Natural killer cell treated with Interleukin-12 subunit alpha and Interleukin-12 subunit beta and Interleukin-15 and Interleukin-18, amount 100 ng/mL, for 72 hours (primary cell): ENCODE results near the gene EPAS1. TPM values are rescaled to one million over a fixed set of nuclear protein-coding genes. Genes with fewer than 3 reads are reported as not detected.
A peak's percentile ranks its signal among the peaks of the same experiment; 100 is the strongest.

Source experiments
- ATAC-seq, 2 donors: fragments of 150-1000 bp; cut with Tn5 transposase in 1 of 2; sonication (Bioruptor Pico), chemical (Tn5 transposase) in 1 of 2; 2 replicates each; pipeline ENCODE4 v1.10.0; 2021
- DNase-seq: peaks from one replicate; pipeline ENCODE4 v3.0.0; 2022; ENCODE audit warnings: low spot score
- H3K27ac Mint-ChIP-seq, 2 donors: 1 replicate in 1 of 2; 2 replicates in 1 of 2; pipeline ENCODE4 v1.8.0; 2022; ENCODE audit warnings: mixed read lengths in 2 of 2, mild to moderate bottlenecking in 1 of 2, moderate library complexity in 1 of 2
- H3K27me3 Mint-ChIP-seq, 2 donors: 1 replicate in 1 of 2; 2 replicates in 1 of 2; pipeline ENCODE4 v1.8.0; 2022; ENCODE audit warnings: mixed read lengths in 2 of 2
- H3K36me3 Mint-ChIP-seq: one replicate; pipeline ENCODE4 v1.8.0; 2022; ENCODE audit warnings: mixed read lengths
- H3K4me1 Mint-ChIP-seq, 2 donors: 1 replicate in 1 of 2; 2 replicates in 1 of 2; pipeline ENCODE4 v1.8.0; 2022; ENCODE audit warnings: low read depth in 2 of 2, mixed read lengths in 2 of 2, mild to moderate bottlenecking in 1 of 2
- H3K4me3 Mint-ChIP-seq: one replicate; pipeline ENCODE4 v1.8.0; 2022; ENCODE audit warnings: mixed read lengths
- H3K9me3 Mint-ChIP-seq: 2 replicates; pipeline ENCODE4 v1.8.0; 2022; ENCODE audit warnings: mixed read lengths
- total RNA-seq, 2 donors: library from RNA; stranded (reverse); gene quantifications; one replicate each; pipeline ENCODE4 v1.2.3, GENCODE V29; 2022

EPAS1 gene
- total RNA-seq: 10 to 100 TPM in 1 of 2 donors, 1 to 10 TPM in 1; 7.5 to 84.7 TPM

- Mint-ChIP-seq H3K27me3 (peaks cover 19 to 32% of the 10 kb centered on the region in 2 donors), H3K4me3 (peak within 1 kb of the TSS; percentile 82), H3K4me1 (peaks cover 9 to 21% of the 10 kb centered on the region in 2 donors), H3K9me3 (no peaks in the 10 kb centered on the region), H3K36me3 (peaks cover 4% of the 10 kb centered on the region), H3K27ac (peak within 1 kb of the TSS; percentile 54 to 75)
- DNase-seq: peak; percentile 93
- peak; percentile 96 to 97 for ATAC-seq
Measured at GRCh38 chr2:46296840-46297545, at the start of gene EPAS1. Gene EPAS1, plus strand, starts transcription at chr2:46297407. Its CDS starts 505 bp downstream, at chr2:46297912.

GRCh38 chr2:46248171-46248570 is 49.0 kb upstream of the EPAS1 start:
- ATAC-seq (no peak), DNase-seq (no peak)
- Mint-ChIP-seq H3K27ac (no peak overlapping the region), H3K36me3 (no peaks in the 10 kb centered on the region), H3K9me3 (no peaks in the 10 kb centered on the region), H3K4me1 (no peaks in the 10 kb centered on the region), H3K27me3 (peaks cover 13 to 25% of the 10 kb centered on the region in 2 donors), H3K4me3 (no peak overlapping the region)

GRCh38 chr2:46249654-46250053 is 47.6 kb upstream of the EPAS1 start:
- Mint-ChIP-seq H3K9me3 (no peaks in the 10 kb centered on the region), H3K36me3 (no peaks in the 10 kb centered on the region), H3K4me1 (no peaks in the 10 kb centered on the region), H3K4me3 (no peak overlapping the region), H3K27me3 (peaks cover 13 to 25% of the 10 kb centered on the region in 2 donors), H3K27ac (no peak overlapping the region)
- ATAC-seq (no peak), DNase-seq (no peak)

- no peaks in the 10 kb centered on the region for H3K4me1 Mint-ChIP-seq
- no peak overlapping the region for H3K27ac Mint-ChIP-seq
- H3K4me3 Mint-ChIP-seq: no peak overlapping the region
- H3K9me3 Mint-ChIP-seq: no peaks in the 10 kb centered on the region
- no peaks in the 10 kb centered on the region for H3K36me3 Mint-ChIP-seq
- DNase-seq: no peak
- H3K27me3 Mint-ChIP-seq: peaks cover 5 to 16% of the 10 kb centered on the region in 2 donors
- ATAC-seq: no peak
Measured at GRCh38 chr2:46252891-46253659, 44.1 kb upstream of the EPAS1 start.

GRCh38 chr2:46254474-46254873 is 42.7 kb upstream of the EPAS1 start:
- Mint-ChIP-seq H3K9me3 (no peaks in the 10 kb centered on the region), H3K27ac (no peak overlapping the region), H3K36me3 (no peaks in the 10 kb centered on the region), H3K4me3 (no peak overlapping the region), H3K27me3 (peaks cover 4 to 12% of the 10 kb centered on the region in 2 donors), H3K4me1 (peaks cover 6 to 7% of the 10 kb centered on the region in 2 donors)
- DNase-seq: no peak
- peak in 1 of 2 donors; percentile 24 for ATAC-seq

GRCh38 chr2:46256563-46257142 is 40.6 kb upstream of the EPAS1 start:
- Mint-ChIP-seq H3K27ac (no peak overlapping the region), H3K4me3 (no peak overlapping the region), H3K27me3 (no peaks in the 10 kb centered on the region), H3K4me1 (peaks cover 6 to 7% of the 10 kb centered on the region in 2 donors), H3K9me3 (no peaks in the 10 kb centered on the region), H3K36me3 (no peaks in the 10 kb centered on the region)
- ATAC-seq: no peak
- no peak for DNase-seq

- H3K4me3 Mint-ChIP-seq: no peak overlapping the region
- H3K36me3 Mint-ChIP-seq: no peaks in the 10 kb centered on the region
- no peaks in the 10 kb centered on the region for H3K27me3 Mint-ChIP-seq
- no peaks in the 10 kb centered on the region for H3K9me3 Mint-ChIP-seq
- DNase-seq (no peak), ATAC-seq (no peak)
- peaks cover 6 to 7% of the 10 kb centered on the region in 2 donors for H3K4me1 Mint-ChIP-seq
- no peak overlapping the region for H3K27ac Mint-ChIP-seq
Measured at GRCh38 chr2:46257476-46257875, 39.7 kb upstream of the EPAS1 start.

GRCh38 chr2:46257980-46258379 is 39.2 kb upstream of the EPAS1 start:
- DNase-seq: no peak
- no peaks in the 10 kb centered on the region for H3K9me3 Mint-ChIP-seq
- H3K4me1 Mint-ChIP-seq: peaks cover 6 to 7% of the 10 kb centered on the region in 2 donors

GRCh38 chr2:46258937-46259776 is 38.0 kb upstream of the EPAS1 start:
- Mint-ChIP-seq H3K27me3 (peaks cover 0 to 3% of the 10 kb centered on the region in 2 donors), H3K36me3 (no peaks in the 10 kb centered on the region), H3K9me3 (no peaks in the 10 kb centered on the region), H3K27ac (peak overlapping the region in 1 of 2 donors; percentile 47), H3K4me3 (no peak overlapping the region), H3K4me1 (peaks cover 6 to 7% of the 10 kb centered on the region in 2 donors)
- DNase-seq (no peak), ATAC-seq (no peak)

More at GRCh38 chr2:46257980-46258379, 39.2 kb upstream of the EPAS1 start:
- no peaks in the 10 kb centered on the region for H3K27me3 Mint-ChIP-seq
- no peak for ATAC-seq
- H3K4me3 Mint-ChIP-seq: no peak overlapping the region
- no peaks in the 10 kb centered on the region for H3K36me3 Mint-ChIP-seq
- no peak overlapping the region for H3K27ac Mint-ChIP-seq

GRCh38 chr2:46259777-46260168 is 37.4 kb upstream of the EPAS1 start:
- Mint-ChIP-seq H3K27ac (no peak overlapping the region), H3K27me3 (peaks cover 0 to 3% of the 10 kb centered on the region in 2 donors), H3K36me3 (no peaks in the 10 kb centered on the region), H3K4me1 (peaks cover 6 to 7% of the 10 kb centered on the region in 2 donors), H3K9me3 (no peaks in the 10 kb centered on the region), H3K4me3 (no peak overlapping the region)
- no peak for ATAC-seq
- no peak for DNase-seq

- no peaks in the 10 kb centered on the region for H3K9me3 Mint-ChIP-seq
- DNase-seq (no peak), ATAC-seq (no peak)
- H3K4me1 Mint-ChIP-seq: peaks cover 6 to 7% of the 10 kb centered on the region in 2 donors
- no peak overlapping the region for H3K4me3 Mint-ChIP-seq
- H3K27ac Mint-ChIP-seq: no peak overlapping the region
- H3K27me3 Mint-ChIP-seq: peaks cover 0 to 3% of the 10 kb centered on the region in 2 donors
- no peaks in the 10 kb centered on the region for H3K36me3 Mint-ChIP-seq
Measured at GRCh38 chr2:46260305-46260704, 36.9 kb upstream of the EPAS1 start.

GRCh38 chr2:46262248-46262938 is 34.8 kb upstream of the EPAS1 start:
- no peaks in the 10 kb centered on the region for H3K36me3 Mint-ChIP-seq
- peaks cover 0 to 5% of the 10 kb centered on the region in 2 donors for H3K27me3 Mint-ChIP-seq
- H3K4me1 Mint-ChIP-seq: peaks cover 6 to 7% of the 10 kb centered on the region in 2 donors
- no peak overlapping the region for H3K27ac Mint-ChIP-seq
- H3K9me3 Mint-ChIP-seq: no peaks in the 10 kb centered on the region
- DNase-seq: no peak
- no peak for ATAC-seq
- no peak overlapping the region for H3K4me3 Mint-ChIP-seq

GRCh38 chr2:46263347-46263746 is 33.9 kb upstream of the EPAS1 start:
- no peak overlapping the region for H3K4me3 Mint-ChIP-seq
- peaks cover 6 to 11% of the 10 kb centered on the region in 2 donors for H3K4me1 Mint-ChIP-seq
- no peaks in the 10 kb centered on the region for H3K9me3 Mint-ChIP-seq
- no peaks in the 10 kb centered on the region for H3K36me3 Mint-ChIP-seq
- no peak for ATAC-seq
- DNase-seq: no peak
- no peak overlapping the region for H3K27ac Mint-ChIP-seq
- peaks cover 0 to 5% of the 10 kb centered on the region in 2 donors for H3K27me3 Mint-ChIP-seq
